ENCODE results near the gene IRF6.

IRF6 gene

GRCh38 chr1:209825591-209826434 lies 19.9 kb upstream of the IRF6 start:
- Histone ChIP-seq H3K9ac (ENCODE audit: low read length) (no peak overlapping the region), H3K9me3 (ENCODE audit: low read length) (no peaks in the 10 kb centered on the region), H3K4me3 (ENCODE audit: low read depth, low read length, poor library complexity, severe bottlenecking) (no peak overlapping the region), H3K27ac (ENCODE audit: low read depth, low read length, poor library complexity, severe bottlenecking) (no peak overlapping the region), H3K79me2 (ENCODE audit: insufficient read depth, low read length) (peaks cover 13% of the 10 kb centered on the region), H3K4me2 (ENCODE audit: low read length) (no peak overlapping the region), H3K4me1 (ENCODE audit: insufficient read depth, low read length, severe bottlenecking) (peaks cover 21% of the 10 kb centered on the region), H2AFZ (ENCODE audit: low read length) (no peak overlapping the region), H3F3A (ENCODE audit: insufficient read depth, low read length) (no peaks in the 10 kb centered on the region), H4K20me1 (ENCODE audit: insufficient read depth, low read length) (no peaks in the 10 kb centered on the region), H3K36me3 (ENCODE audit: insufficient read depth, low read length) (peaks cover 4% of the 10 kb centered on the region; the same call in 1 of the 2 replicates), H3K9me2 (ENCODE audit: low read depth, low read length) (no peaks in the 10 kb centered on the region), H3K27me3 (ENCODE audit: insufficient read depth, low read length) (no peaks in the 10 kb centered on the region)
- TF ChIP-seq, protein P1, sequence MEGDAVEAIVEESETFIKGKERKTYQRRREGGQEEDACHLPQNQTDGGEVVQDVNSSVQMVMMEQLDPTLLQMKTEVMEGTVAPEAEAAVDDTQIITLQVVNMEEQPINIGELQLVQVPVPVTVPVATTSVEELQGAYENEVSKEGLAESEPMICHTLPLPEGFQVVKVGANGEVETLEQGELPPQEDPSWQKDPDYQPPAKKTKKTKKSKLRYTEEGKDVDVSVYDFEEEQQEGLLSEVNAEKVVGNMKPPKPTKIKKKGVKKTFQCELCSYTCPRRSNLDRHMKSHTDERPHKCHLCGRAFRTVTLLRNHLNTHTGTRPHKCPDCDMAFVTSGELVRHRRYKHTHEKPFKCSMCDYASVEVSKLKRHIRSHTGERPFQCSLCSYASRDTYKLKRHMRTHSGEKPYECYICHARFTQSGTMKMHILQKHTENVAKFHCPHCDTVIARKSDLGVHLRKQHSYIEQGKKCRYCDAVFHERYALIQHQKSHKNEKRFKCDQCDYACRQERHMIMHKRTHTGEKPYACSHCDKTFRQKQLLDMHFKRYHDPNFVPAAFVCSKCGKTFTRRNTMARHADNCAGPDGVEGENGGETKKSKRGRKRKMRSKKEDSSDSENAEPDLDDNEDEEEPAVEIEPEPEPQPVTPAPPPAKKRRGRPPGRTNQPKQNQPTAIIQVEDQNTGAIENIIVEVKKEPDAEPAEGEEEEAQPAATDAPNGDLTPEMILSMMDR (IDR thresholded peaks at IDR 0.05; ENCODE audit: low read length): no peak
- no peak for TF ChIP-seq EZH2 (IDR thresholded peaks at IDR 0.05; ENCODE audit: borderline replicate concordance, low read length)

DNA sequence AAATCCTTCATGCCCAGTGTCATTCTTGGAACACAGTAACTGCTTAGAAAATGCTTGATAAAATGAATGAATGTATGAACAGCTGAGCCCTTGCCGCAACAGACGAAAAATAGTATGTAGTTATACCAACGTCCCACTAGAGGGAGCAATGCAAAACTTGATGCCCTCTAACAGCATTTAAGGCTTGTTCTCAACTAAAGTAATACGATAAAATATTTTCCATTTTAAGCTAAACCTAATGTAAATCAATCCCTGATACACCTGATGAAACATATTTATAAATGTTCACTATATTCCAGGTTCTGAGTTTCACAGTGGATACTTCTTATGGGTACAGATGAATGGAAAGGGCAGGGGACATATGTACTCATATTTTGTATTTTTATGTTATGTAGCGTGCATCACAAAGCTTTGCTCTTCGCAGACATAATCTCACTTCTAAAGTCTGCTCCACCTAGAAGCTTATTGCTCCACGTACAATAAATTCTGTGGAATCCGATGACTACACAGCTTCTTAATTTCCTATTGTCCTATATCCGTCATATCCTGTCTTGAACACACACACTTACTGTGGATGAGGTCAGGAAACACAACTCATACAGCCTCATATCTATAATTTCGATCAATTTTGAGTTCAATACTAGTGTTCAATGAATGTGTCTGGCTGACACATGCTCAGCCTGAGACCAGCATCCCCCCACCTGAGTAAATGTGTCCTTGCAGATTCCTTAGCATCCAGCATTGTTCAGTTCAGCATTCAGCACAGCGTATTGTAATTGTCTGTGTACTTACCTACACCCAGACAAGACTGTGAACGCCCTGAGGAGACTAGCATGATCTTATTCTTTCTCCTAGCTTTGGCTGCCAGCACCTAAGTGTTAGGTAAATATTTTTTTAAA lies 17.4 kb upstream of the IRF6 start:
- no peaks in the 10 kb centered on the region for H3K9me2 ChIP-seq (ENCODE audit: low read depth, low read length)
- no peak overlapping the region for H3K9ac ChIP-seq (ENCODE audit: low read length)
- H2AFZ ChIP-seq (ENCODE audit: low read length): no peak overlapping the region
- H3K27me3 ChIP-seq (ENCODE audit: insufficient read depth, low read length): no peaks in the 10 kb centered on the region
- H3K36me3 ChIP-seq (ENCODE audit: insufficient read depth, low read length): no peaks in the 10 kb centered on the region
- no peaks in the 10 kb centered on the region for H3K9me3 ChIP-seq (ENCODE audit: low read length)
- H3K4me3 ChIP-seq (ENCODE audit: low read depth, low read length, poor library complexity, severe bottlenecking): no peak overlapping the region
- no peaks in the 10 kb centered on the region for H3F3A ChIP-seq (ENCODE audit: insufficient read depth, low read length)
- peaks cover 1% of the 10 kb centered on the region; the same call in 1 of the 2 replicates for H3K79me2 ChIP-seq (ENCODE audit: insufficient read depth, low read length)
- no peak overlapping the region for H3K27ac ChIP-seq (ENCODE audit: low read depth, low read length, poor library complexity, severe bottlenecking)
- peaks cover 11% of the 10 kb centered on the region for H3K4me1 ChIP-seq (ENCODE audit: insufficient read depth, low read length, severe bottlenecking)
- H3K4me2 ChIP-seq (ENCODE audit: low read length): no peak overlapping the region
- TF ChIP-seq, protein P1 (IDR thresholded peaks at IDR 0.05; ENCODE audit: low read length): peak; percentile 80
- TF ChIP-seq EZH2 (IDR thresholded peaks at IDR 0.05; ENCODE audit: borderline replicate concordance, low read length): no peak
- H4K20me1 ChIP-seq (ENCODE audit: insufficient read depth, low read length): no peaks in the 10 kb centered on the region

DNA sequence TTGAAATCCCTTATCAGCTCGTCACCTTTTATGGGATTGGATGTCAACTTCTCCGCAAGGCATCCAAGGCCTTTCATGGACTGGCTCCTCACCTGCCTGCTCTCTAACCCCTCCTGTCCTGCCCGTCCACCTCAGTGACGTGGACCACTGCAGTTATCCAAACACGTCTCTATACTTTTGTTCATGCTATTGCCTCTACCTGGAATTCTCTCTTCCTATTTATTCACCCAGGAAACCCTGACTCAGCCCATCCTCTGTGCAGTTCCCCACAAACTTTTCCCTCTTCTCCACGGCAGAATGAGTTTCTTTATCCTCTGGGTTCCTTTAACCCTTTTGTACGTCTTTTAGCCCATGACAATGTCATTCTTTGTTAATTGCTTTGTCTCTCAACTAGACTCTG lies 16.8 kb upstream of the IRF6 start:
- no peak overlapping the region for H3K9ac ChIP-seq (ENCODE audit: low read length)
- no peaks in the 10 kb centered on the region for H4K20me1 ChIP-seq (ENCODE audit: insufficient read depth, low read length)
- no peaks in the 10 kb centered on the region for H3K36me3 ChIP-seq (ENCODE audit: insufficient read depth, low read length)
- H3K4me3 ChIP-seq (ENCODE audit: low read depth, low read length, poor library complexity, severe bottlenecking): no peak overlapping the region
- no peaks in the 10 kb centered on the region for H3F3A ChIP-seq (ENCODE audit: insufficient read depth, low read length)
- H3K9me3 ChIP-seq (ENCODE audit: low read length): no peaks in the 10 kb centered on the region
- H2AFZ ChIP-seq (ENCODE audit: low read length): no peak overlapping the region
- no peak overlapping the region for H3K4me2 ChIP-seq (ENCODE audit: low read length)
- no peaks in the 10 kb centered on the region for H3K27me3 ChIP-seq (ENCODE audit: insufficient read depth, low read length)
- no peak overlapping the region for H3K27ac ChIP-seq (ENCODE audit: low read depth, low read length, poor library complexity, severe bottlenecking)
- H3K4me1 ChIP-seq (ENCODE audit: insufficient read depth, low read length, severe bottlenecking): peaks cover 11% of the 10 kb centered on the region
- no peaks in the 10 kb centered on the region for H3K79me2 ChIP-seq (ENCODE audit: insufficient read depth, low read length)
- TF ChIP-seq EZH2 (IDR thresholded peaks at IDR 0.05; ENCODE audit: borderline replicate concordance, low read length): no peak
- TF ChIP-seq, protein P1 (IDR thresholded peaks at IDR 0.05; ENCODE audit: low read length): no peak
- H3K9me2 ChIP-seq (ENCODE audit: low read depth, low read length): no peaks in the 10 kb centered on the region

Data from OCI-LY1 (cell line).